Measurements from ENCODE around the gene BUB1.
"Not testable (repeated sequence)": the region's sequence is repeated elsewhere in the genome, so short reads cannot be mapped to it uniquely, and the experiment has no call there.

BUB1 gene

DNA sequence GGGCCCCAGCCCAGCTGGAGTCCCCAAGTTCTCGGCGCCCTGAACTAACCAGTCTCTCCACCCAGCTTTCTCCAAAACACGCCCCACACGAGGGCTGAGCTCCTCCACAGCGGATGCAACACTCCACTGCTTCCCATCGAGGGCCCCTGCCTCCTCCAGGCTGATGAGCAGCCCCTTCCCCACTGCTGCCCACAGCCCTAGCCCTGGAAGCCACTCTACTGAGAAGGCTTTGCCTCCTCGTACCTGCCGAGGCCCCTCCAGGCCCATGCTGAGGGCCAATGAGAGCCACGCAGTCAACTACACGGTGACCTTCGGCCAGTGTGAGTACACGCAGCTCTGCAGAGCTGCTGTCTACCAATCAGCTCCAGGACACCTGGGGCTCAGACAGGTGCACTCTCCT, 72.8 kb downstream of the BUB1 start:
- DNase-seq (ENCODE audit: low read depth in 2 of 2, low spot score in 1 of 2), result not testable (repeated sequence)

DNA sequence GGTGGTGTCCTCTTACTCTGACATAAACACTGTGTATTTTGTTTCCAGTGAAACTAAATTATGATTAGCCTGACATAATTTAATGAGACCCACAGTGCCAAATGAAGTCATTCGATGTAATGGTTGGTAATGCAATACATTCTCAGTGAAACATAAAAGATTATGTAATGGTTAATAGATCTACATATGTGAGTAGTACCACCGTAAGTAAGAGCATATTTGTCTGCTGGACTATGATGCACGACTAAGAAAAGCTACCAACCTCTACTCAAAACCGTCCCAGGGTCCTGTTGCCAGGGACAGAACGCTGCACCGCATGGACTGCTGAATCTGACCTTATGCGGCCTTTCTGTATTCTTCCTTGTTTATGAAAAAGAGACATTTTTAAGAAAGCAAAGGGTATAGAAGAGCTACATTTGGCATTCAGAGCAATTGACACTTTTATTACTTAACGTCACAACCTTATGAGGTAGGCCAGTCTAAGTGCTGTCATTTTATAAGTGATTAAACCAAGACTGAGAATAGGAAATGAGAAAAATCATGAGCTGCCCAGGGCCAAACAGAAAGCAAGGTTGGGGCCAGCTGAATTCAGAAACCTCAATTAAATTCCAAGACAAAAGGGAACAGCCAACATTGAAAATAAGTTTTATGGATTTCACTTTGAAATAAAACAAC, 73.8 kb downstream of the BUB1 start:
- not testable (repeated sequence) for DNase-seq (ENCODE audit: low read depth in 2 of 2, low spot score in 1 of 2)

DNA sequence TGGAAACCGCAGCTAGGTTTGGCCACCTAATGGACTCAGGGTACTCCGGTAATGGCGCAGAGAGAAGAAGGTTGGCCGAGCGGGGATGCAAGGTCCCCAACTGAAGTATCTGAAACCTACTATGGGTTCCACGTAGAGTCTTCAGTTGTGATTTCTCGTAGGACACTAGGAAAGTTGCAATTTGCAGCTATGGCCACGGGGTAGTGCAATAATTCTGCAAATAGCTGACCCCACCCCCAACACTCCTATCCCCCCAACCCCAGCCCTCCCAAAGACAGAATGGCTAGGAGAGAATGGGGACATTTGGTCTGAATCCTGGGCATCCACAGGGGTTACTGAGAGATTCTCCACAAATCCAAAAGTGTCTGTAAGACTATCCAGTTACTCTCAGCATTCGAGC, 75.7 kb downstream of the BUB1 start:
- DNase-seq (ENCODE audit: low read depth in 2 of 2, low spot score in 1 of 2), result not testable (repeated sequence)

DNA sequence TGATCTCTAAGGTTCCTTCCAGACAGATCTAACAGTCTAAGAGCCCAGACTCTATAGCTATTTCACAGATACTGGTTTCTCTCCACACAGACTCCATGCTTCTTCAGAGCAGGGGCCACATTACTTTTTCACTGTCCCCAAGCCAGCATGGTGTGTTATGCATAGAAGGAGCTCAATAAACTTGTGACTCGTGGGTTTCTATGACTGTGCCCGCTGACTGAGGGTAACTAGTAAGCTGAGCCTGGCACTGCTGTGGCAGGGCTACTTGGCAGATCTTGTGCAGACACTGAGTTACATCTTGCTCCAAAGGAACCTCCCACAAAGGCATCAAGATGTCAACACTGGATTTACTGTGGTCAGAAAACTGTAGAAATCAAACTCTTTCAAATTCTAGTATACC, 85.9 kb downstream of the BUB1 start:
- DNase-seq (ENCODE audit: low read depth in 2 of 2, low spot score in 1 of 2), result not testable (repeated sequence)

DNA sequence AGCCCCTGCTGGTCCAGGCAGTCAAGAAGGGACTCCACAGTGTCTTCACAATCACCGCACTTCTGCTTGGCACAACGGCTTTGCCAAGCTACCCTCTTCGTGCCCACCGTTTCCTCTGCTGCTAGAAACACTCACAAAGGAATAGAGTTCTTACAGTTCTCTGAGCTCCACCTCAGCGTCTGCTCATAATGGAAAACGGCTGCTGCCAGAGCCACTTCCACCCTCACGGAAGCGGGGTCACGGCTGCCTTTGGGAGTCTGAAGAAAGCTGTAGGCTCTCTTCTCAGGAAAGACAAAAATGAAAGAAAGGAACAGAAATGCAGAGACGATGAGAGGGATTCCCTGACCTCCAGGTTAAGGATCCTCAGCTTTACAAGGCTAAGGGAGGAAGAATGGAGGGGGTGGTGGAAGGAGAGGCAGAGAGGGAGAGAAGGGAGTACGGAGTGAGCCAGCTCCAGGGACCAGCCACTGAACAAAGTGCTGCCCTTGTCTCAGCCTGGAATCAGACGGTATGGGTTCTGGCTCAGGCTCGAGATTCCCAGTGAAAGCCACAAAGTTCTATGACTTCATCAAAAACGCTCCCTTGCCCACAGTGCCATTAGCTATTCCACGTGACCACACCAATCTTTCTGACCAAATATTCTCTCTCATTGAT, 88.1 kb downstream of the BUB1 start:
- DNase-seq (ENCODE audit: low read depth in 2 of 2, low spot score in 1 of 2), result not testable (repeated sequence)

DNA sequence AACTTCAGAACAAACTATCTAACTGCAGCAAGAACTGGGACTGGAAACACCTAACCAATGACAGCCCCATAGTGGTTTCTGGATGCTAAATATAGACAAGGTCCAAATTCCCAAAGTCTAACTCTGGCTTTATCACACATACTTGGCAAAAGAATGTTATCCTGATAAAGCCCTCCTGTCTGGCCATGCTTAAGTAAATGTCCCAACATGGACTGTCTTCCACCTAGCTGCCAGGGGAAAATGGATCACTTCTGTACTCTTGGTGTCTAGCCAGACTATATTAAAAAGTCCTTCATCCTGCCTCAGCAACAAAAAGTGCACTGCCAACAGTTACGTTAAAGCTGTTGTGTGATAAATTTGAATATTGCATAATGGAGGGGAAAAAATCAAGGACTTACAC, 89.3 kb downstream of the BUB1 start:
- not testable (repeated sequence) for DNase-seq (ENCODE audit: low read depth in 2 of 2, low spot score in 1 of 2)
